BE2C (cell line): Measurements from ENCODE around the gene ALAS1.

Source experiments
- DNase-seq: peaks from one replicate; pipeline ENCODE4 v3.0.0-alpha.2; 2020
- H3K27me3 ChIP-seq: fragments of 250-450 bp; sonication (Bioruptor Pico); 2 replicates; pipeline ENCODE4 v1.5.1; 2020; ENCODE audit warnings: mild to moderate bottlenecking
- H3K36me3 ChIP-seq: fragments of 250-450 bp; sonication (Bioruptor Pico); 2 replicates; pipeline ENCODE4 v1.5.1; 2020; ENCODE audit warnings: mild to moderate bottlenecking
- H3K4me1 ChIP-seq: fragments of 250-450 bp; sonication (Bioruptor Pico); 2 replicates; pipeline ENCODE4 v1.5.1; 2020
- H3K4me3 ChIP-seq: 2 replicates; pipeline ENCODE4 v1.5.1; 2011; ENCODE audit warnings: low read depth, low read length
- H3K9me3 ChIP-seq: fragments of 250-450 bp; sonication (Bioruptor Pico); 2 replicates; pipeline ENCODE4 v1.5.1; 2020
- TF ChIP-seq, protein P1 (sequence below): IDR thresholded peaks from 2 replicates; pipeline ENCODE4 v1.5.1; 2012; ENCODE audit warnings: mild to moderate bottlenecking, low read depth, low read length

Gene ALAS1

GRCh38 chr3:52194485-52195290 is 3.3 kb upstream of the ALAS1 start:
- TF ChIP-seq, protein P1, sequence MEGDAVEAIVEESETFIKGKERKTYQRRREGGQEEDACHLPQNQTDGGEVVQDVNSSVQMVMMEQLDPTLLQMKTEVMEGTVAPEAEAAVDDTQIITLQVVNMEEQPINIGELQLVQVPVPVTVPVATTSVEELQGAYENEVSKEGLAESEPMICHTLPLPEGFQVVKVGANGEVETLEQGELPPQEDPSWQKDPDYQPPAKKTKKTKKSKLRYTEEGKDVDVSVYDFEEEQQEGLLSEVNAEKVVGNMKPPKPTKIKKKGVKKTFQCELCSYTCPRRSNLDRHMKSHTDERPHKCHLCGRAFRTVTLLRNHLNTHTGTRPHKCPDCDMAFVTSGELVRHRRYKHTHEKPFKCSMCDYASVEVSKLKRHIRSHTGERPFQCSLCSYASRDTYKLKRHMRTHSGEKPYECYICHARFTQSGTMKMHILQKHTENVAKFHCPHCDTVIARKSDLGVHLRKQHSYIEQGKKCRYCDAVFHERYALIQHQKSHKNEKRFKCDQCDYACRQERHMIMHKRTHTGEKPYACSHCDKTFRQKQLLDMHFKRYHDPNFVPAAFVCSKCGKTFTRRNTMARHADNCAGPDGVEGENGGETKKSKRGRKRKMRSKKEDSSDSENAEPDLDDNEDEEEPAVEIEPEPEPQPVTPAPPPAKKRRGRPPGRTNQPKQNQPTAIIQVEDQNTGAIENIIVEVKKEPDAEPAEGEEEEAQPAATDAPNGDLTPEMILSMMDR = no peak
- Histone ChIP-seq H3K36me3 (peaks cover 4% of the 10 kb centered on the region; the same call in 1 of the 2 replicates), H3K4me1 (peaks cover 6% of the 10 kb centered on the region; the same call in 1 of the 2 replicates), H3K9me3 (no peaks in the 10 kb centered on the region), H3K4me3 (no peak overlapping the region), H3K27me3 (no peaks in the 10 kb centered on the region)
- no peak for DNase-seq

DNA sequence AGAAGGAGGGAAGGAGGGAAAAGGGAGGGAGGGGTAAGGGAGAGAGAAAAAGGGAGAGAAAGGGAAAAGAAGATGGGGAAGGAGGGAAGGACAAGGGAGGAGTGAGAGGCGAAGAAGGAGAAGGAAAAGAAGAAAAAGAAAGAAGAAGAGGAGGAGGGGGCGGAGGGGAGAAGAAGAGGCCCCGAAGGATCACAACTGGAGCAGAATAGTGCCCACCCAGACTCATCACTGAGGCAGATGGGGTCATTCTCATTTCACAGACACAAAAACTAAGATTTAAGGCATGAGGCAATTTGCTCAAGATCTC is 2.7 kb upstream of the ALAS1 start:
- no peaks in the 10 kb centered on the region for H3K9me3 ChIP-seq
- peaks cover 6% of the 10 kb centered on the region; the same call in 1 of the 2 replicates for H3K4me1 ChIP-seq
- TF ChIP-seq, protein P1 = no peak
- no peak overlapping the region for H3K4me3 ChIP-seq
- no peak for DNase-seq
- H3K36me3 ChIP-seq = peaks cover 4% of the 10 kb centered on the region; the same call in 1 of the 2 replicates
- H3K27me3 ChIP-seq = no peaks in the 10 kb centered on the region

DNA sequence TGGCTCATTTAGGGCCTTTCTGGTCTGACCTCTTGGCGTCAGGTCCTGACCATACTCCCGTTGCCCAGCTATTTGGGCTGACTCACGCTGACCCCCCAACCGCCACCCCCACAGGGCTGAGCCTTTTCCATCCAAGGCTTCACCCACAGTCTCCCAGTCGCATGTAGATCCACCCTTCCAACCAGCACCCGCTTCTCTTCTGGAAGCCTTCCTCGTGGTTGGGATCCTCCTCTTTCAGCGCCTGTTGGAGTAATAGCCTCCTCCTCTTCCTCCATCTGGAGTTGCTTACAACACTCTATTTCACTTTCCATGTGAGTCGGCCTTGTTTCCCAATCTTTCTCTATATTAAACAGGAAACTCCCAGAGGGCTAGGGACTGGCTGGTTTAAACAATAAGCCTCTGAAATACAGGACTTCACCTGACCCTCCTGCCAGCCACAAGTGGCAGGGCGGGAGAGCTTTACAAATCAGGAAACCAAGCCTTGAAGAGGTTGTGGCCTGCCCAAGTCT is 2.1 kb upstream of the ALAS1 start:
- Histone ChIP-seq H3K9me3 (no peaks in the 10 kb centered on the region), H3K36me3 (peaks cover 4% of the 10 kb centered on the region; the same call in 1 of the 2 replicates), H3K4me1 (peaks cover 6% of the 10 kb centered on the region; the same call in 1 of the 2 replicates), H3K4me3 (no peak overlapping the region), H3K27me3 (no peaks in the 10 kb centered on the region)
- DNase-seq = no peak
- TF ChIP-seq, protein P1 = no peak

GRCh38 chr3:52196977-52197376 is 983 bp upstream of the ALAS1 start:
- Histone ChIP-seq H3K36me3 (peaks cover 8% of the 10 kb centered on the region), H3K27me3 (no peaks in the 10 kb centered on the region), H3K4me3 (no peak overlapping the region), H3K9me3 (no peaks in the 10 kb centered on the region), H3K4me1 (peaks cover 6% of the 10 kb centered on the region; the same call in 1 of the 2 replicates)
- TF ChIP-seq, protein P1 = no peak
- DNase-seq = no peak

DNA sequence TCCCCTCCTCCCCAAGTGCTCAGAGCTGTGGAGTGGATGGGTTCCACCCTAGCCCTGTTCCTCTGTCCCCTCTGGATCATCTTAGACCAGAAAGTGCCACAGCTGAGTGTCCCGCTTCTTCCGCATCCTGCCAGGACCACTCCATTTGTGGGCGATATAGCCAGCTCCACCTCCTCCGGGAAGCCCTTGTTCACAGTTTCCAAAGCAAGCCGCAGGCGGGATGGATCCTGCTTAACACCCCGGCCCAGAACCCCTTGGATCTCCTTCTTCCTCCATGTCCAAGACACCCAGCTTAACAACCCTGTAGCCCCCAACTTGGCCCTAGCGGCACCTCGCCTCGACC is 490 bp upstream of the ALAS1 start:
- TF ChIP-seq, protein P1 = no peak
- H3K4me1 ChIP-seq = peaks cover 6% of the 10 kb centered on the region; the same call in 1 of the 2 replicates
- H3K4me3 ChIP-seq = peak overlapping the region; percentile 83
- DNase-seq = no peak
- H3K36me3 ChIP-seq = peaks cover 9% of the 10 kb centered on the region
- no peaks in the 10 kb centered on the region for H3K9me3 ChIP-seq
- no peaks in the 10 kb centered on the region for H3K27me3 ChIP-seq
